Middle frontal gyrus (tissue), 1 donor: ENCODE data around the gene CAB39L.

Experiments used
- DNase-seq: peaks from one replicate; pipeline ENCODE4 v3.0.0-alpha.2; 2015; ENCODE audit warnings: low spot score; ENCODE audit errors: extremely low spot score

The CAB39L gene

GRCh38 chr13:49441846-49442245 lies 2.0 kb downstream of the CAB39L start:
- DNase-seq, result no peak

GRCh38 chr13:49441312-49441711 lies 2.6 kb downstream of the CAB39L start:
- DNase-seq, result no peak

GRCh38 chr13:49439609-49440008 lies 4.3 kb downstream of the CAB39L start:
- no peak for DNase-seq

- DNase-seq, result no peak
Observed at GRCh38 chr13:49437705-49438104, 6.2 kb downstream of the CAB39L start.

- no peak for DNase-seq
Observed at GRCh38 chr13:49436890-49437289, 7.0 kb downstream of the CAB39L start.

GRCh38 chr13:49435992-49436391 lies 7.9 kb downstream of the CAB39L start:
- DNase-seq, result no peak

GRCh38 chr13:49429121-49429520 lies 14.7 kb downstream of the CAB39L start:
- DNase-seq, result no peak

- DNase-seq, result no peak
Observed at GRCh38 chr13:49428041-49428763, 15.7 kb downstream of the CAB39L start.

GRCh38 chr13:49424011-49424560 lies 19.8 kb downstream of the CAB39L start:
- DNase-seq, result no peak

- DNase-seq, result no peak
Observed at GRCh38 chr13:49421391-49421790, 22.5 kb downstream of the CAB39L start.

- DNase-seq, result no peak
Observed at GRCh38 chr13:49419276-49419675, 24.6 kb downstream of the CAB39L start.

- no peak for DNase-seq
Observed at GRCh38 chr13:49418206-49418605, 25.7 kb downstream of the CAB39L start.

GRCh38 chr13:49417161-49417560 lies 26.7 kb downstream of the CAB39L start:
- no peak for DNase-seq

GRCh38 chr13:49412749-49413148 lies 31.1 kb downstream of the CAB39L start:
- no peak for DNase-seq

GRCh38 chr13:49411353-49411752 lies 32.5 kb downstream of the CAB39L start:
- DNase-seq, result no peak

- DNase-seq, result no peak
Observed at GRCh38 chr13:49410477-49410876, 33.4 kb downstream of the CAB39L start.

- no peak for DNase-seq
Observed at GRCh38 chr13:49410006-49410405, 33.9 kb downstream of the CAB39L start.

GRCh38 chr13:49409008-49409407 lies 34.9 kb downstream of the CAB39L start:
- no peak for DNase-seq

- no peak for DNase-seq
Observed at GRCh38 chr13:49407936-49408335, 35.9 kb downstream of the CAB39L start.

GRCh38 chr13:49407068-49407467 lies 36.8 kb downstream of the CAB39L start:
- DNase-seq, result no peak

GRCh38 chr13:49404703-49405020 lies 39.2 kb downstream of the CAB39L start:
- DNase-seq, result no peak

GRCh38 chr13:49403996-49404702 lies 39.7 kb downstream of the CAB39L start:
- no peak for DNase-seq
